ENCODE results near the gene ZNF609.

Gene ZNF609

DNA sequence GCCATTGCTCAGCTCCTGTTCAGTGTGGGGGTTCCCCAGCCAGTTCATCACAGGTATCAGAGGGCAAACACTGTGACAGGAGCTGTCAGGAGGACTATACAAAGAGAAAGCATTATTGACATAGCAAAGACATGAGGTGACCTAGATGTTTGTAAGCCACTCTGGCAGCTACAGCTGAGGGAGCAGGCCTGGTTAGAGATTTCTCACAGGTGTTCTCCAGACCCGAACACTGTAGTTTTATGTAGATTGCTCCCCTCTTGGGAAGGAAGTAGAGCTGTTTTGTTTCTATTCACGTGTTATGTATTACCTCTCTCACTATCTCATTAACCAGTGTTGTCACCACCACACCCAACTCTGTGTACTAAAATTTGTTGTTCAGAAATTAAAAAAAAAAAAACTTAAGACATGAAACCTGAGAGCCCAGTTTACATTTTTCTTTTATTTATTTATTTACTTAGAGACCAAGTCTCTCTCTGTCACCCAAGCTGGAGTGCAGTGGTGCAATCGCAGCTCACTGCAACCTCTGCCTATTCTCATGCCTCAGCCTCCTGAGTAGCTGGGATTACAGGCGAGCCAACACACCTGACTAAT lies 191.3 kb downstream of the ZNF609 start:
- H3K27me3 ChIP-seq, result no peaks in the 10 kb centered on the region
- H3K9me3 ChIP-seq, result no peaks in the 10 kb centered on the region
- H3K27ac ChIP-seq, result no peak overlapping the region
- TF ChIP-seq, protein P1, sequence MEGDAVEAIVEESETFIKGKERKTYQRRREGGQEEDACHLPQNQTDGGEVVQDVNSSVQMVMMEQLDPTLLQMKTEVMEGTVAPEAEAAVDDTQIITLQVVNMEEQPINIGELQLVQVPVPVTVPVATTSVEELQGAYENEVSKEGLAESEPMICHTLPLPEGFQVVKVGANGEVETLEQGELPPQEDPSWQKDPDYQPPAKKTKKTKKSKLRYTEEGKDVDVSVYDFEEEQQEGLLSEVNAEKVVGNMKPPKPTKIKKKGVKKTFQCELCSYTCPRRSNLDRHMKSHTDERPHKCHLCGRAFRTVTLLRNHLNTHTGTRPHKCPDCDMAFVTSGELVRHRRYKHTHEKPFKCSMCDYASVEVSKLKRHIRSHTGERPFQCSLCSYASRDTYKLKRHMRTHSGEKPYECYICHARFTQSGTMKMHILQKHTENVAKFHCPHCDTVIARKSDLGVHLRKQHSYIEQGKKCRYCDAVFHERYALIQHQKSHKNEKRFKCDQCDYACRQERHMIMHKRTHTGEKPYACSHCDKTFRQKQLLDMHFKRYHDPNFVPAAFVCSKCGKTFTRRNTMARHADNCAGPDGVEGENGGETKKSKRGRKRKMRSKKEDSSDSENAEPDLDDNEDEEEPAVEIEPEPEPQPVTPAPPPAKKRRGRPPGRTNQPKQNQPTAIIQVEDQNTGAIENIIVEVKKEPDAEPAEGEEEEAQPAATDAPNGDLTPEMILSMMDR (IDR thresholded peaks at IDR 0.05), result no peak
- no peak overlapping the region for H3K4me3 ChIP-seq (ENCODE audit: low read depth in 1 of 2, low read length in 1 of 2)
- no peaks in the 10 kb centered on the region for H3K36me3 ChIP-seq
- no peaks in the 10 kb centered on the region for H3K4me1 ChIP-seq (ENCODE audit: control insufficient read depth in 1 of 2, insufficient read depth in 1 of 2, low read depth in 1 of 2, low read length in 1 of 2)

DNA sequence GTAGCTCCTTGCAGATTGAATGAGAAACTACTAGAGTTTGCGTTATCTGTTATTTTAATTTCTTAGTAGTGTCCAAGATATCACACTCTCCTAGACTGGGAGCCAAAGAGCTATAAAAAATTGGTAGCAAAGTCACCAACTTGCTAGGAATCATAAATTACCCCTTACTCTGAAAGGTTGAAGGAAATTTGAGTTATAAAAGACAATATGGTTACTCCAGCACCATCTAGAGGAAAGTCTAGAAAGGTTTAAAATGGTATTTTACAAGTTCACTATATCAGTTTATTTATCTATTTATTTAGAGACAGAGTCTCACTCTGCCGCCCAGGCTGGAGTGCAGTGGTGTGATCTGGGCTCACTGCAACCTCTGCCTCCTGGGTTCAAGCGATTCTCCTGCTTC lies 193.4 kb downstream of the ZNF609 start:
- Histone ChIP-seq H3K36me3 (no peaks in the 10 kb centered on the region), H3K4me3 (ENCODE audit: low read depth in 1 of 2, low read length in 1 of 2) (no peak overlapping the region), H3K4me1 (ENCODE audit: control insufficient read depth in 1 of 2, insufficient read depth in 1 of 2, low read depth in 1 of 2, low read length in 1 of 2) (no peaks in the 10 kb centered on the region), H3K27ac (no peak overlapping the region), H3K27me3 (no peaks in the 10 kb centered on the region), H3K9me3 (no peaks in the 10 kb centered on the region)
- TF ChIP-seq, protein P1 (IDR thresholded peaks at IDR 0.05), result no peak

DNA sequence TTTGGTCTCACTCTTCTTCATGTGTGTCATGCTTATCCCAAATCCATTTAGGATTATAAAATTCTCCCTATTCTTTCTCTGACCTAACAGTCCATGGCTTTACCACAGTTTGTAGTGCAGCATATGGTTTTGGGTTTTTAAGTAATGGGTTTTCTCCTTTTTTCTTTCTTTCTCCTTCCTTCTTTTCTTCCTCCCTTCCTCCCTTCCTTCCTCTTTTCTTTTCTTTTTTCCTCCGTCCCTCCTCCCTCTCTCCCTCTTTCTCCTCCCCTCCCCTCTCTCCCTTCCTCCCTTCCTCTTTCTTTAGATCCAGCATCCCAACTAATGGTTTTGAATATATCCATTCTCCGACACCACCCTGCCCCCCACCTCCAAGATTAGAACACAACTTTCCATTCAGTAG lies 196.1 kb downstream of the ZNF609 start:
- TF ChIP-seq, protein P1 (IDR thresholded peaks at IDR 0.05), result no peak
- no peak overlapping the region for H3K27ac ChIP-seq
- no peak overlapping the region for H3K4me3 ChIP-seq (ENCODE audit: low read depth in 1 of 2, low read length in 1 of 2)
- H3K9me3 ChIP-seq, result no peaks in the 10 kb centered on the region
- H3K4me1 ChIP-seq (ENCODE audit: control insufficient read depth in 1 of 2, insufficient read depth in 1 of 2, low read depth in 1 of 2, low read length in 1 of 2), result no peaks in the 10 kb centered on the region
- H3K36me3 ChIP-seq, result no peaks in the 10 kb centered on the region
- H3K27me3 ChIP-seq, result no peaks in the 10 kb centered on the region

DNA sequence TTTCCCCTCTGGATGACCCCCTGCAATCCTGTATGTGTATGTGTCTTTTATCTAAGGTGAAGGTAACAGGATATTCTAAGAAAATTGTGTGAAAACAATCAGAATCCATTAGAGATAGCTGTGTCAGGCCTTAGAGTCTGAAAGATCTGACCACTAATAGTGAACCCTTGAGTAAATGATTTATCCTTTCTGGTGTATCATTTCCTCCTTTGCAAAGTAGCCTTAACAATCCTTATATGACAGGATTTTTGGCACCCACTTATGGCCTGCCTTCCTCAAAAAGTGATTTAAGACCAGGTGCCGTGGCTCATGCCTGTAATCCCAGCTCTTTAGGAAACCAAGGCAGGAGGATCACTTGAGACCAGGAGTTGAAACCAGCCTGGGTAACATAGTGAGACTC lies 204.8 kb downstream of the ZNF609 start:
- H3K9me3 ChIP-seq, result no peaks in the 10 kb centered on the region
- H3K27ac ChIP-seq, result no peak overlapping the region
- no peaks in the 10 kb centered on the region for H3K4me1 ChIP-seq (ENCODE audit: control insufficient read depth in 1 of 2, insufficient read depth in 1 of 2, low read depth in 1 of 2, low read length in 1 of 2)
- H3K27me3 ChIP-seq, result no peaks in the 10 kb centered on the region
- TF ChIP-seq, protein P1 (IDR thresholded peaks at IDR 0.05), result no peak
- no peak overlapping the region for H3K4me3 ChIP-seq (ENCODE audit: low read depth in 1 of 2, low read length in 1 of 2)
- no peaks in the 10 kb centered on the region for H3K36me3 ChIP-seq

DNA sequence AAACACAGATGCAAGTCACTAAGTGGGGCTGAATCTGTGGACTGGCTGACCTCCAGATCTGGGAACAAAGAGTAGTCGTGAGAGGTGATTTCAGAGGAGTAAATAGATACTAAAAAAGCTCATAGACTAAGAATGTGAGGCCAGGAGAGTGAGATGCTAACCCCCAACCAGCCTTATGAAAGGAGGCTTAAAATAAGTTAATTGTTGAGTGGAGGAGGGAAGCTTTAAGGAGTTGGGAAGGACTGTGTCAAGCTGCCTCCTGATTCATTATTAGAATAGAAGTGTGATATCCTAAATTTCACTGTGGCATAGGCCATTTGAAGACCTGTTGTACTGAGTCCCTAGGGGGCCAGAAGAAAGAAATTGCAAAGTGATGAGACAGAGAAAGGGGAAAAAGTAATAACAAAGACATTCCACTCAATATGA lies 207.4 kb downstream of the ZNF609 start:
- Histone ChIP-seq H3K9me3 (no peaks in the 10 kb centered on the region), H3K27me3 (no peaks in the 10 kb centered on the region), H3K27ac (no peak overlapping the region), H3K36me3 (no peaks in the 10 kb centered on the region), H3K4me1 (ENCODE audit: control insufficient read depth in 1 of 2, insufficient read depth in 1 of 2, low read depth in 1 of 2, low read length in 1 of 2) (no peaks in the 10 kb centered on the region), H3K4me3 (ENCODE audit: low read depth in 1 of 2, low read length in 1 of 2) (no peak overlapping the region)
- TF ChIP-seq, protein P1 (IDR thresholded peaks at IDR 0.05), result no peak

DNA sequence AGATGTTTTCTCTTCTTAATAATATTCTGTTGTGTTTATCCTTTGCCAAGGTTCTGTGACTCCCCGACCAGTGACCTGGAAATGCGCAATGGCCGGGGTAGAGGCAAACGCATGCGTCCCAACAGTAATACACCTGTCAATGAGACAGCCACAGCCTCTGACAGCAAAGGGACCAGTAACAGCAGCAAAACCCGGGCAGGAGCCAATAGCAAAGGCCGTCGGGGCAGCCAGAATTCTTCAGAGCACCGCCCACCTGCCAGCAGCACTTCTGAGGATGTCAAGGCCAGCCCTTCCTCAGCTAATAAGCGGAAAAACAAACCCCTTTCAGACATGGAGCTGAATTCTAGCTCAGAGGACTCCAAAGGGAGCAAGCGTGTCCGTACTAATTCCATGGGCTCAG lies 213.5 kb downstream of the ZNF609 start:
- H3K4me3 ChIP-seq (ENCODE audit: low read depth in 1 of 2, low read length in 1 of 2), result no peak overlapping the region
- TF ChIP-seq, protein P1 (IDR thresholded peaks at IDR 0.05), result no peak
- H3K9me3 ChIP-seq, result no peaks in the 10 kb centered on the region
- H3K27me3 ChIP-seq, result no peaks in the 10 kb centered on the region
- H3K4me1 ChIP-seq (ENCODE audit: control insufficient read depth in 1 of 2, insufficient read depth in 1 of 2, low read depth in 1 of 2, low read length in 1 of 2), result no peaks in the 10 kb centered on the region
- H3K27ac ChIP-seq, result no peak overlapping the region
- H3K36me3 ChIP-seq, result peaks cover 11% of the 10 kb centered on the region
